ENCODE results near the gene ARPC2. TPM values are rescaled to one million over a fixed set of nuclear protein-coding genes. Genes with fewer than 3 reads are reported as not detected.

The ARPC2 gene
- total RNA-seq, 1 experiment from 2014 or later, result 247 TPM

Other genes with a start within 250 kb of the ARPC2 start
- not detected in 2 replicates for gene TNS1, start 214.2 kb upstream of the ARPC2 start, total RNA-seq (2014; rRNA removed; shearing (Covaris generic))
- 0.20 TPM in 1 of 2 replicates, not detected in the other for gene RUFY4, start 147.9 kb upstream of the ARPC2 start, total RNA-seq (2014; rRNA removed; shearing (Covaris generic))
- not detected in 2 replicates for gene CXCR2, start 91.2 kb upstream of the ARPC2 start, total RNA-seq (2014; rRNA removed; shearing (Covaris generic))
- gene CXCR1, start 50.2 kb upstream of the ARPC2 start, total RNA-seq (2014; rRNA removed; shearing (Covaris generic)), result not detected in 2 replicates
- 0.15 TPM in 1 of 2 replicates, not detected in the other for gene GPBAR1, start 43.8 kb downstream of the ARPC2 start, total RNA-seq (2014; rRNA removed; shearing (Covaris generic))
- gene AAMP, start 52.9 kb downstream of the ARPC2 start, total RNA-seq (2014; rRNA removed; shearing (Covaris generic)), result 115 and 122 TPM in 2 replicates
- 21.6 and 28.4 TPM in 2 replicates for gene PNKD, start 53.3 kb downstream of the ARPC2 start, total RNA-seq (2014; rRNA removed; shearing (Covaris generic))
- gene TMBIM1, start 75.3 kb downstream of the ARPC2 start, total RNA-seq (2014; rRNA removed; shearing (Covaris generic)), result 107 and 124 TPM in 2 replicates
- 0.59 TPM in 1 of 2 replicates, not detected in the other for gene CATIP, start 139.7 kb downstream of the ARPC2 start, total RNA-seq (2014; rRNA removed; shearing (Covaris generic))
- 0.32 and 1.2 TPM in 2 replicates for gene SLC11A1, start 165.1 kb downstream of the ARPC2 start, total RNA-seq (2014; rRNA removed; shearing (Covaris generic))
- 63.8 and 68.7 TPM in 2 replicates for gene CTDSP1, start 182.7 kb downstream of the ARPC2 start, total RNA-seq (2014; rRNA removed; shearing (Covaris generic))
- 0.02 TPM in 1 of 2 replicates, not detected in the other for gene VIL1, start 201.9 kb downstream of the ARPC2 start, total RNA-seq (2014; rRNA removed; shearing (Covaris generic))